ENCODE data around the gene CENPVL2. TPM values are rescaled to one million over a fixed set of nuclear protein-coding genes. Genes with fewer than 3 reads are reported as not detected.
"Not testable (repeated sequence)": the region's sequence is repeated elsewhere in the genome, so short reads cannot be mapped to it uniquely, and the experiment has no call there.

The CENPVL2 gene
- not detected for total RNA-seq
- polyA plus RNA-seq: not detected
- long read RNA-seq, donor 1: 0 reads
- long read RNA-seq, donor 2: 0 reads
- long read RNA-seq, donor 3: 0 reads
- long read RNA-seq, donor 4: 0 reads
- long read RNA-seq, donor 5: 0 reads
- long read RNA-seq, donor 6: 0 reads
- long read RNA-seq, donor 7: 0 reads
- long read RNA-seq, donor 8: 0 reads
- long read RNA-seq, donor 9: 0 reads
- long read RNA-seq, donor 10: 0 reads

DNA sequence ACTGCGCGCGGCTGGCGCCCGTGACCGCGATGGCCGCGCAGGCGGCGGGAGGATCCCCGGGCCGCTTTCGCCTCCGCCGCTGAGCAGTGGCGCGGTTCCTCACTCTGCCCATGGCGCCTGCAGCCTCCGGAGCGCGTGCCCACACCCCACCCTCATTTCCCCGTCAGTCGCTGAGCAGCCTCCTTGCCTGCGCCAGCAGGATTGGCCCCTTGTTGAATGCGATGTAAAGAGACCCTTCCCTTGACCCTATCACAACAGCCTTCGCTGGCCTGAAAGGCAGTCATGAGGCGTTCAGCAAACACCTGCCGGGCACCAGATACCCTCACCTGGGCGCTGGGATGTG is at the start of gene CENPVL2:
TSS of gene CENPVL2 (minus strand) at position 112 of the 343 bp plus-strand sequence. CDS start at position 112, 0 bp downstream.
- WGBS, 5 donors: no CpG with 5 or more reads among the region's 30 CpGs
- H3K4me3 ChIP-seq; H3K9me3 ChIP-seq; intact Hi-C loops (cut with DNase I; ENCODE audit: low total_unique reads); H3K36me3 ChIP-seq; H3K4me1 ChIP-seq; H3K27me3 ChIP-seq; H3K27ac ChIP-seq; DNase-seq: not testable (repeated sequence)

DNA sequence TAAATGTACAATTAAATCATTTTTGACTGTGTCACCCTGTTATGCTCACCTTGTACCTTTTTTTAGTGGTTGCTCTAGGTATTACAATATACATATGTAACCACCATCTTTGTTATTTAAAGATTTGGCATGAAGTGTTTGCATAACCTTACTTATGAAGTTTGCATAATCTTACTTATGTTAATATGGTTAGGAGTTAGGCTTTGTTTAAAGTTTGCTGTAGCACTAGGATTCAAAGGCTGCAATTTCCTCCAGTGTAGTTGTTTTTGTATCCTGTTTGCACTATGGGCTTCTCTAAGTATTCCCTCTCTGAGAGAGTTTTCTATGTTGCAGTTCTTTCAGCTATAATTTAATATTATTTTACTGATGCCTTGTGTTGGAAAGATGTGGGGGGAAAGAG is 45.6 kb upstream of the CENPVL2 start:
- intact Hi-C loops (cut with DNase I; ENCODE audit: low total_unique reads): no loop called here
- Histone ChIP-seq H3K27me3 (peaks cover 0 to 24% (median 0%) of the 10 kb centered on the region in 3 donors), H3K9me3 (no peaks in the 10 kb centered on the region), H3K4me1 (no peaks in the 10 kb centered on the region), H3K4me3 (no peak overlapping the region), H3K27ac (no peak overlapping the region), H3K36me3 (no peaks in the 10 kb centered on the region)
- no peak for TF ChIP-seq POLR2AphosphoS5 (IDR thresholded peaks at IDR 0.05)
- no peak for TF ChIP-seq POLR2A (IDR thresholded peaks at IDR 0.05)
- TF ChIP-seq, protein P1, sequence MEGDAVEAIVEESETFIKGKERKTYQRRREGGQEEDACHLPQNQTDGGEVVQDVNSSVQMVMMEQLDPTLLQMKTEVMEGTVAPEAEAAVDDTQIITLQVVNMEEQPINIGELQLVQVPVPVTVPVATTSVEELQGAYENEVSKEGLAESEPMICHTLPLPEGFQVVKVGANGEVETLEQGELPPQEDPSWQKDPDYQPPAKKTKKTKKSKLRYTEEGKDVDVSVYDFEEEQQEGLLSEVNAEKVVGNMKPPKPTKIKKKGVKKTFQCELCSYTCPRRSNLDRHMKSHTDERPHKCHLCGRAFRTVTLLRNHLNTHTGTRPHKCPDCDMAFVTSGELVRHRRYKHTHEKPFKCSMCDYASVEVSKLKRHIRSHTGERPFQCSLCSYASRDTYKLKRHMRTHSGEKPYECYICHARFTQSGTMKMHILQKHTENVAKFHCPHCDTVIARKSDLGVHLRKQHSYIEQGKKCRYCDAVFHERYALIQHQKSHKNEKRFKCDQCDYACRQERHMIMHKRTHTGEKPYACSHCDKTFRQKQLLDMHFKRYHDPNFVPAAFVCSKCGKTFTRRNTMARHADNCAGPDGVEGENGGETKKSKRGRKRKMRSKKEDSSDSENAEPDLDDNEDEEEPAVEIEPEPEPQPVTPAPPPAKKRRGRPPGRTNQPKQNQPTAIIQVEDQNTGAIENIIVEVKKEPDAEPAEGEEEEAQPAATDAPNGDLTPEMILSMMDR (IDR thresholded peaks at IDR 0.05): no peak
- TF ChIP-seq EP300 (IDR thresholded peaks at IDR 0.05): no peak
- no peak for DNase-seq

DNA sequence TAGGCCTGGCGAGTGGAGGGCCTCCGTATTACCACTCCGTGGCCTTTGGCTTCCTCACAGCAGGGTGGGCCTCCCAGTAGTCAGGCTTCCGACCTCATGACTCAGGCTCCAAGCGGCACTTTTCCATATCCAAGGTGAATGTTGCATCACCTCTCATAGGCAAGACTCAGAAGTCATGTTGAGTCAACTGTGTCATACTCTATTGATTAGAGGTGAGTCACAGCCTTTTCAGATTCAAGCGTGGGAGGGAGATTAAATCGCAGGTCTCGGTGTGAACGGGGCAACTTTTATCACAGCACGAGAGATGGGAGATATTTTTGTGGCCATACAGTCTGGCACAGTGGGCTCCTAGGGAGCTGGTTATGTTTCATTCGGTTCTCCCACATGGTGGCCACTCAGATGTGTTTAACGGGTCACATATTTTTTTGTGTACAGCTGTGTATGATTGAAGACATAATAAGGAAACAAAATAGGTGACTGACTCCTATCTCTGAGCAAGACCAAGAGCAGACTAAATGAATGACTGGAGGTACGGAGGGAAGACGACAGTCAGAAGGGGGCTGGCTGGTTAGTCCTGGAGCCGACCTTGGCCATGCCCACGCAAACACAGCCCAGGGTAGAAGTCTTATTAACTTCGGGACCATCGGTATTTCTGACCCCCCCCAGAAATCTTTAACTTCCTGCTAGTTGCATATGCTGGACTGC is 30.5 kb upstream of the CENPVL2 start:
- H3K4me1 ChIP-seq; H3K27me3 ChIP-seq; H3K9me3 ChIP-seq; intact Hi-C loops (cut with DNase I; ENCODE audit: low total_unique reads); H3K36me3 ChIP-seq; H3K27ac ChIP-seq; H3K4me3 ChIP-seq; DNase-seq: not testable (repeated sequence)
- no CpG with 5 or more reads among the region's 18 CpGs for WGBS, 5 donors

DNA sequence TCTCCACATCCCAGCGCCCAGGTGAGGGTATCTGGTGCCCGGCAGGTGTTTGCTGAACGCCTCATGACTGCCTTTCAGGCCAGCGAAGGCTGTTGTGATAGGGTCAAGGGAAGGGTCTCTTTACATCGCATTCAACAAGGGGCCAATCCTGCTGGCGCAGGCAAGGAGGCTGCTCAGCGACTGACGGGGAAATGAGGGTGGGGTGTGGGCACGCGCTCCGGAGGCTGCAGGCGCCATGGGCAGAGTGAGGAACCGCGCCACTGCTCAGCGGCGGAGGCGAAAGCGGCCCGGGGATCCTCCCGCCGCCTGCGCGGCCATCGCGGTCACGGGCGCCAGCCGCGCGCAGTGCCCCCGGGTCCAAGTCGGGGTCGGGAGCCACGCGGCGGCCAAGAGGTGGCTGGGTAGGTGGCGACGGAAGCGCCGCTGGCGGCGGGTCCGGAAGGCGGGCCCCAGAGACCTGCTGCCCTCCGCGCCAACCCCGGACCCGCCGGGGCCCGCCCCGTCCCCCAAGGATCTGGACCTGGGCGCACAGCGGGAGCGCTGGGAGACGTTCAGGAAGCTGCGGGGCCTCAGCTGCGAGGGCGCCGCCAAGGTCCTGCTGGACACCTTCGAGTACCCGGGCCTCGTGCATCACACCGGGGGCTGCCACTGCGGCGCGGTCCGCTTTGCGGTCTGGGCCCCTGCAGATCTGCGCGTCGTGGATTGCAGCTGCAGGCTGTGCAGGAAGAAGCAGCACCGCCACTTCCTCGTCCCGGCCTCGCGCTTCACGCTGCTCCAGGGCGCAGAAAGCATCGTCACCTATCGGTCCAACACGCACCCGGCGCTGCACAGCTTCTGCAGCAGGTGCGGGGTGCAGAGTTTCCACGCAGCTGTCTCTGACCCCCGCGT is 27.9 kb upstream of the CENPVL2 start, which contains the start of gene CENPVL1:
TSS of gene CENPVL1 (plus strand) at position 236 of the 888 bp plus-strand sequence. CDS start at position 236, 0 bp downstream.
- DNase-seq; H3K9me3 ChIP-seq; H3K27me3 ChIP-seq; H3K36me3 ChIP-seq; H3K27ac ChIP-seq; H3K4me1 ChIP-seq; H3K4me3 ChIP-seq; intact Hi-C loops (cut with DNase I; ENCODE audit: low total_unique reads): not testable (repeated sequence)
- no CpG with 5 or more reads among the region's 87 CpGs for WGBS, 5 donors

DNA sequence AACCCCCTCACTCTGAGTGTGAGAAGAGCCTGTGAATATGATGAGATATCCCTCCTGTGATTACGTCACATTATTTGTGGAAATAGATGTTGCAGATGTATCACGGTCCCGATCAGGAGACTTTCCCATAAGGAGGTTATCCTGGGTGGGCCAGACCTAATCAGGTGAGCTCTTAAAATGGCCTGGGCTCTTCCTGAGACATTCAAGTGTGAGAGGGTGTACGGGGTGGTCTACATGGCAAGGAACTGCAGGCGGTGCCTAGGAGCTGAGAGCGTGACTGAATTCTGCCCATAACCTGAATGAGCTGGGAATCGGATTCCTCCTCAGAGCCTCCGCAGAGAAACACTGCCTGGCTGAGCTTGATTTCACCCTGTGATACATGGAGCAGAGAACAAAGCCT is 14.8 kb upstream of the CENPVL2 start:
- peaks cover 0 to 9% (median 0%) of the 10 kb centered on the region in 3 donors for H3K27me3 ChIP-seq
- H3K9me3 ChIP-seq: no peaks in the 10 kb centered on the region
- DNase-seq: no peak
- WGBS, 5 donors: 75 to 96% (median 87%) methylated on average over 4 to 8 of the region's 8 CpGs
- no peaks in the 10 kb centered on the region for H3K36me3 ChIP-seq
- no peak overlapping the region for H3K4me3 ChIP-seq
- TF ChIP-seq POLR2A (IDR thresholded peaks at IDR 0.05): no peak
- TF ChIP-seq, protein P1 (IDR thresholded peaks at IDR 0.05): no peak
- no peak for TF ChIP-seq POLR2AphosphoS5 (IDR thresholded peaks at IDR 0.05)
- no peak for TF ChIP-seq EP300 (IDR thresholded peaks at IDR 0.05)
- no peak overlapping the region for H3K27ac ChIP-seq
- intact Hi-C loops (cut with DNase I; ENCODE audit: low total_unique reads): no loop called here
- H3K4me1 ChIP-seq: no peaks in the 10 kb centered on the region

Data from stomach (tissue), 19 donors.